ENCODE data around the gene ASB7. TPM values are rescaled to one million over a fixed set of nuclear protein-coding genes. Genes with fewer than 3 reads are reported as not detected.

Gene ASB7
- polyA plus RNA-seq, 3 donors, result 5.3 to 9.8 (median 7.6) TPM

DNA sequence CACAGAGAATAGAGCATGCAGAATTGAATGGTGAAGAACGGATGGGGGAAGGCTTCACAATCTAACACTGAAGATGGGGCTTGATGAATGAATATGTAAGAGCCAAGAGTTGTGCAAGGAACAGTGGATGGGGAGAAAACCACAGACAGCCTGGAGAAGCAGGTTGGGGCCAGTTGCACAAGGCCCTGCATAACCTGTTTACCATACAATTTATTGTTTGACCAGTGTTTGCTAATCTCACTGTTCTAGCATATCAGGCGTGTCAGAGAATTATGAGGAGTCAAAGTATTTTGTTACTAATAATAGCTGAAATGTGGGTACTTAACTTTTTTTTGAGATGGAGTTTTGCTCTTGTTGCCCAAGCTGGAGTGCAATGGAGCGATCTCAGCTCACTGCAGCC, 36.8 kb upstream of the ASB7 start:
- Mint-ChIP-seq H3K9me3 (no peaks in the 10 kb centered on the region), H3K27ac (peak overlapping the region in 1 of 7 donors; percentile 76), H3K4me3 (no peak overlapping the region), H3K27me3 (ENCODE audit: low read depth in 3 of 3) (no peaks in the 10 kb centered on the region), H3K36me3 (peaks cover 23 to 28% of the 10 kb centered on the region in 2 donors), H3K4me1 (peaks cover 17% of the 10 kb centered on the region)
- Histone ChIP-seq H3K79me2 (ENCODE audit: insufficient read depth, low read length) (no peaks in the 10 kb centered on the region), H3K36me3 (replicated peaks in 1 of 2; ENCODE audit: control insufficient read depth in 1 of 2, insufficient read depth in 2 of 2, low read length in 2 of 2) (peaks cover 9 to 23% of the 10 kb centered on the region in 2 donors), H3K9me3 (replicated peaks in 1 of 2; ENCODE audit: control insufficient read depth in 1 of 2, insufficient read depth in 1 of 2, low read length in 2 of 2) (no peaks in the 10 kb centered on the region), H4K20me1 (ENCODE audit: insufficient read depth, low read length) (no peaks in the 10 kb centered on the region), H2AFZ (ENCODE audit: insufficient read depth, low read depth, low read length, poor library complexity, severe bottlenecking) (no peak overlapping the region), H3K27ac (ENCODE audit: low read depth in 1 of 2, low read length in 2 of 2) (peak overlapping the region in 1 of 2 donors; percentile 7), H3K4me3 (replicated peaks in 1 of 3; ENCODE audit: low read depth in 2 of 3, low read length in 3 of 3) (no peak overlapping the region), H3K9ac (ENCODE audit: insufficient read depth, low read length, poor library complexity, severe bottlenecking) (no peak overlapping the region), H3K4me2 (replicated peaks; ENCODE audit: extremely low read depth, low read length, poor library complexity, severe bottlenecking) (no peak overlapping the region), H3K4me1 (ENCODE audit: control insufficient read depth in 1 of 2, insufficient read depth in 2 of 2, low read length in 2 of 2) (peaks cover 14 to 24% of the 10 kb centered on the region in 2 donors), H3K27me3 (ENCODE audit: control insufficient read depth in 2 of 2, insufficient read depth in 2 of 2, low read length in 2 of 2) (no peaks in the 10 kb centered on the region)
- 83% methylated on average over 2 of the region's 3 CpGs for WGBS (ENCODE audit: insufficient coverage)
- intact Hi-C loops (cut with micrococcal nuclease), result no loop called here
- DNase-seq, result no peak
- TF ChIP-seq, protein P1, sequence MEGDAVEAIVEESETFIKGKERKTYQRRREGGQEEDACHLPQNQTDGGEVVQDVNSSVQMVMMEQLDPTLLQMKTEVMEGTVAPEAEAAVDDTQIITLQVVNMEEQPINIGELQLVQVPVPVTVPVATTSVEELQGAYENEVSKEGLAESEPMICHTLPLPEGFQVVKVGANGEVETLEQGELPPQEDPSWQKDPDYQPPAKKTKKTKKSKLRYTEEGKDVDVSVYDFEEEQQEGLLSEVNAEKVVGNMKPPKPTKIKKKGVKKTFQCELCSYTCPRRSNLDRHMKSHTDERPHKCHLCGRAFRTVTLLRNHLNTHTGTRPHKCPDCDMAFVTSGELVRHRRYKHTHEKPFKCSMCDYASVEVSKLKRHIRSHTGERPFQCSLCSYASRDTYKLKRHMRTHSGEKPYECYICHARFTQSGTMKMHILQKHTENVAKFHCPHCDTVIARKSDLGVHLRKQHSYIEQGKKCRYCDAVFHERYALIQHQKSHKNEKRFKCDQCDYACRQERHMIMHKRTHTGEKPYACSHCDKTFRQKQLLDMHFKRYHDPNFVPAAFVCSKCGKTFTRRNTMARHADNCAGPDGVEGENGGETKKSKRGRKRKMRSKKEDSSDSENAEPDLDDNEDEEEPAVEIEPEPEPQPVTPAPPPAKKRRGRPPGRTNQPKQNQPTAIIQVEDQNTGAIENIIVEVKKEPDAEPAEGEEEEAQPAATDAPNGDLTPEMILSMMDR (IDR thresholded peaks at IDR 0.05), result no peak

- no peaks in the 10 kb centered on the region for H3K27me3 ChIP-seq (ENCODE audit: control insufficient read depth in 2 of 2, insufficient read depth in 2 of 2, low read length in 2 of 2)
- no peak overlapping the region for H2AFZ ChIP-seq (ENCODE audit: insufficient read depth, low read depth, low read length, poor library complexity, severe bottlenecking)
- Mint-ChIP-seq H3K27me3 (ENCODE audit: low read depth in 3 of 3) (no peaks in the 10 kb centered on the region), H3K27ac (no peak overlapping the region), H3K9me3 (no peaks in the 10 kb centered on the region), H3K36me3 (peaks cover 35 to 38% of the 10 kb centered on the region in 2 donors), H3K4me3 (no peak overlapping the region), H3K4me1 (peaks cover 13% of the 10 kb centered on the region)
- no peaks in the 10 kb centered on the region for H3K79me2 ChIP-seq (ENCODE audit: insufficient read depth, low read length)
- H3K9ac ChIP-seq (ENCODE audit: insufficient read depth, low read length, poor library complexity, severe bottlenecking), result no peak overlapping the region
- H3K4me1 ChIP-seq (ENCODE audit: control insufficient read depth in 1 of 2, insufficient read depth in 2 of 2, low read length in 2 of 2), result peaks cover 7 to 18% of the 10 kb centered on the region in 2 donors
- no peaks in the 10 kb centered on the region for H3K9me3 ChIP-seq (replicated peaks in 1 of 2; ENCODE audit: control insufficient read depth in 1 of 2, insufficient read depth in 1 of 2, low read length in 2 of 2)
- intact Hi-C loops (cut with micrococcal nuclease), result no loop called here
- H3K4me3 ChIP-seq (replicated peaks in 1 of 3; ENCODE audit: low read depth in 2 of 3, low read length in 3 of 3), result no peak overlapping the region
- H3K4me2 ChIP-seq (replicated peaks; ENCODE audit: extremely low read depth, low read length, poor library complexity, severe bottlenecking), result no peak overlapping the region
- TF ChIP-seq, protein P1 (IDR thresholded peaks at IDR 0.05), result no peak
- H3K36me3 ChIP-seq (replicated peaks in 1 of 2; ENCODE audit: control insufficient read depth in 1 of 2, insufficient read depth in 2 of 2, low read length in 2 of 2), result peaks cover 9 to 38% of the 10 kb centered on the region in 2 donors
- H3K27ac ChIP-seq (ENCODE audit: low read depth in 1 of 2, low read length in 2 of 2), result no peak overlapping the region
- no peaks in the 10 kb centered on the region for H4K20me1 ChIP-seq (ENCODE audit: insufficient read depth, low read length)
- no peak for DNase-seq
- WGBS (ENCODE audit: insufficient coverage), result 100% methylated on average over 2 of the region's 6 CpGs
These were observed 35.4 kb upstream of the ASB7 start for GRCh38 chr15:100566850-100567628.

Data from CD14-positive monocyte (primary cell).